Thoracic aorta (tissue), 2 donors: Measurements from ENCODE around the gene CDKAL1. TPM values are rescaled to one million over a fixed set of nuclear protein-coding genes. Genes with fewer than 3 reads are reported as not detected.

Experiments
- ATAC-seq: fragments of 150-250 bp; one replicate; pipeline ENCODE4 v1.8.0; 2017; ENCODE audit warnings: low read depth; ENCODE audit not compliant: insufficient number of reproducible peaks, low FRiP score
- DNase-seq: peaks from one replicate; pipeline ENCODE4 v3.0.0-alpha.2; 2020; ENCODE audit warnings: low spot score
- H3K27ac ChIP-seq, 2 donors: fragments of 200-600 bp; sonication (generic); 1 replicate in 1 of 2; 2 replicates in 1 of 2; pipeline ENCODE4 v1.5.1; 2016; ENCODE audit warnings: mild to moderate bottlenecking in 2 of 2, moderate library complexity in 2 of 2
- H3K27me3 ChIP-seq: fragments of 200-600 bp; sonication (generic); replicated peaks from 2 replicates; pipeline ENCODE4 v1.6.0; 2016; ENCODE audit warnings: mild to moderate bottlenecking; ENCODE audit not compliant: insufficient read depth
- H3K36me3 ChIP-seq: fragments of 200-600 bp; sonication (generic); one replicate; pipeline ENCODE4 v1.5.1; 2016
- H3K4me1 ChIP-seq, 2 donors: fragments of 200-600 bp; sonication (generic); 1 replicate in 1 of 2; 2 replicates in 1 of 2; pipeline versions ENCODE4 v1.5.1 to v1.6.0; 2016; ENCODE audit warnings: low read depth in 2 of 2, mild to moderate bottlenecking in 1 of 2; ENCODE audit not compliant: control insufficient read depth in 1 of 2
- H3K4me3 ChIP-seq: fragments of 200-600 bp; sonication (generic); 2 replicates; pipeline ENCODE4 v1.5.1; 2016; ENCODE audit warnings: mild to moderate bottlenecking
- H3K9me3 ChIP-seq: fragments of 200-600 bp; sonication (generic); 2 replicates; pipeline ENCODE4 v1.5.1; 2016
- CTCF ChIP-seq: fragments of 200-600 bp; sonication (generic); IDR thresholded peaks from one replicate; pipeline ENCODE4 v1.5.1; 2019; ENCODE audit warnings: antibody characterized with exemption
- total RNA-seq, 2 donors: library from RNA; depleted of rRNA; stranded (reverse); fragments of >200 nt; gene quantifications; one replicate each; pipeline versions ENCODE4 v1.1.0 to v1.2.3, GENCODE V29; 2016

The CDKAL1 gene
- total RNA-seq, 2 donors from 2014 or later: 8.5 to 14.6 TPM

DNA sequence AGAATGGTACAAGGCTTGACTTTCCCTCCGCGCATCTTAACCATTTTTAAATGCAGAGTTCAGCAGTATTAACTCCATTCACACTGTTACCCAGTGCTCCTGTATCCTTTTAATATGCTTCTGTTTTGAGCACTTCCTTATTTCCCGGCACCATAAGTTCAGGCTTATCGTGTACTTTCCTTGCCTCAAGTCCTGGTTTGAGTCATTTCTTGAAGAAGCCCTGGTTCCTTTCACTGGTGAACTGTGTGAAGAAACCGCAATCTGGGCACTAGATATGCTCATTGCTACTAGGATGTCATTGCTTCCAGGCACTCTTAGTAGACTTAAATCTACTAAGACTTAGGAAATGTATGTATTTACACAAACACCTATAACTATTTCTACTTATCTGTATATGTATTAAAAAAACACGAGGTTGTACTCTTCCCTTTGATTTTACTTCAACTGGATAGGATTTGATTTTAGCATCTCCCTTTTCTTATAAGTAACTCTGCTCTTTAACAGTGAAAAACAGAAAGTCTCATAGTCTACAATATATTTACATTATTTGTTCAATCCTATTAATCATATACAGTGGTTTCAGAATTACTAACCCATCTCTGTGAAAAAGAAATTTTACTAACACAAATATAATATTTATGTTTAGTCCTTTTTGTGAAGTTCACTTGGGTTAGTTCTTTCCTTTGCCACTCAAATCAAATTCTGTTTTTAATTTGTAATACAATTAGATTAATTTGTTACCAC lies 135.5 kb downstream of the CDKAL1 start:
- no peak overlapping the region for H3K27ac ChIP-seq
- no peaks in the 10 kb centered on the region for H3K9me3 ChIP-seq
- H3K4me3 ChIP-seq: no peak overlapping the region
- no peak for TF ChIP-seq CTCF
- H3K4me1 ChIP-seq: no peaks in the 10 kb centered on the region
- H3K36me3 ChIP-seq: no peaks in the 10 kb centered on the region
- DNase-seq (no peak), ATAC-seq (no peak)
- no peaks in the 10 kb centered on the region for H3K27me3 ChIP-seq

- H3K4me3 ChIP-seq: no peak overlapping the region
- no peaks in the 10 kb centered on the region for H3K9me3 ChIP-seq
- no peak overlapping the region for H3K27ac ChIP-seq
- H3K4me1 ChIP-seq: no peaks in the 10 kb centered on the region
- DNase-seq (no peak), ATAC-seq (no peak)
- H3K36me3 ChIP-seq: no peaks in the 10 kb centered on the region
- TF ChIP-seq CTCF: no peak
- no peaks in the 10 kb centered on the region for H3K27me3 ChIP-seq
Observed at GRCh38 chr6:20670750-20671149, 136.5 kb downstream of the CDKAL1 start.

DNA sequence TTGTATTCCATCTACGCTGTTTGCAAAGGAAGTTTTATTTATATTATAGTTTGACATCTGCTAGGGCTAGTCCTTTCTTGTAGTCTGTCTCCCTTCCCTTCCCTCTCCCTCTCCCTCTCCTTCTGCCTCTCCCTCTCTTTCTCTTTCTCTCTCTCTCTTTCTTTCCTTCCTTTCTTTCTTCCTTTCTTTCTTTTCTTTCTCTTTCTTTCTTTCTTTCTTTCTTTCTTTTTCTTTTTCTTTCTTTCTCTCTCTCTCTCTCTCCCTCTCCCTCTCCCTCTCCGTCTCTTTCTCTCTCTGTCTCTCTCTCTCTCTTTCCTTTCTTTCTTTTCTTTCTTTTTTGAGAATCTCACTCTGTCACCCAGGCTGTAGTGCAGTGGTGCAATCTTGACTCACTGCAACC lies 137.8 kb downstream of the CDKAL1 start:
- Histone ChIP-seq H3K27me3 (no peaks in the 10 kb centered on the region), H3K9me3 (no peaks in the 10 kb centered on the region), H3K36me3 (no peaks in the 10 kb centered on the region), H3K27ac (no peak overlapping the region), H3K4me1 (no peaks in the 10 kb centered on the region), H3K4me3 (no peak overlapping the region)
- ATAC-seq: no peak
- DNase-seq: no peak
- TF ChIP-seq CTCF: no peak

GRCh38 chr6:20673458-20673857 lies 139.2 kb downstream of the CDKAL1 start:
- Histone ChIP-seq H3K9me3 (no peaks in the 10 kb centered on the region), H3K27ac (no peak overlapping the region), H3K4me1 (no peaks in the 10 kb centered on the region), H3K27me3 (no peaks in the 10 kb centered on the region), H3K36me3 (no peaks in the 10 kb centered on the region), H3K4me3 (no peak overlapping the region)
- ATAC-seq: no peak
- no peak for TF ChIP-seq CTCF
- no peak for DNase-seq

DNA sequence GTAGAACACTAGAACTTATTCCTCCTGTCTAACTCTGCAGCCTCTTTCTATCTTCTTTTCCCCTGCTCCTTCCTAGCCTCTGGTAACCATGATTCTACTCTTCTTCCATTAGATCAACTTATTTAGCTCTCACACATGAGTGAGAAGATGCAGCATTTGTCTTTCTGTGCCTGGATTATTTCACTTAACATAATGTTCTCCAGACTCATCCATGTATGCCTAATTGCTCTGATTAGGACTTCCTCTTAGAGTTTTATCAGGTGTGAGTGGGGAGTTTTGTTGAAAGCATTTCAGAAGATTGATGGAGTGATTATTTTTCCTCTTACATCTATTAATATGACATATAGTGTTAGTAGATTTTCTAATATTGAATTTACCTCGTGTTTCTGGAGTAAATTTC lies 140.4 kb downstream of the CDKAL1 start:
- TF ChIP-seq CTCF: no peak
- Histone ChIP-seq H3K4me3 (no peak overlapping the region), H3K27ac (no peak overlapping the region), H3K27me3 (no peaks in the 10 kb centered on the region), H3K36me3 (no peaks in the 10 kb centered on the region), H3K4me1 (no peaks in the 10 kb centered on the region), H3K9me3 (no peaks in the 10 kb centered on the region)
- DNase-seq: no peak
- ATAC-seq: no peak
